EH (cell line): ENCODE measurements around the gene IRF2.
"Not testable (repeated sequence)": the region's sequence is repeated elsewhere in the genome, so short reads cannot be mapped to it uniquely, and the experiment has no call there.

ENCODE experiments used
- DNase-seq: peaks from one replicate; pipeline ENCODE4 v3.0.0-alpha.2; 2015; ENCODE audit warnings: low read depth

The IRF2 gene

DNA sequence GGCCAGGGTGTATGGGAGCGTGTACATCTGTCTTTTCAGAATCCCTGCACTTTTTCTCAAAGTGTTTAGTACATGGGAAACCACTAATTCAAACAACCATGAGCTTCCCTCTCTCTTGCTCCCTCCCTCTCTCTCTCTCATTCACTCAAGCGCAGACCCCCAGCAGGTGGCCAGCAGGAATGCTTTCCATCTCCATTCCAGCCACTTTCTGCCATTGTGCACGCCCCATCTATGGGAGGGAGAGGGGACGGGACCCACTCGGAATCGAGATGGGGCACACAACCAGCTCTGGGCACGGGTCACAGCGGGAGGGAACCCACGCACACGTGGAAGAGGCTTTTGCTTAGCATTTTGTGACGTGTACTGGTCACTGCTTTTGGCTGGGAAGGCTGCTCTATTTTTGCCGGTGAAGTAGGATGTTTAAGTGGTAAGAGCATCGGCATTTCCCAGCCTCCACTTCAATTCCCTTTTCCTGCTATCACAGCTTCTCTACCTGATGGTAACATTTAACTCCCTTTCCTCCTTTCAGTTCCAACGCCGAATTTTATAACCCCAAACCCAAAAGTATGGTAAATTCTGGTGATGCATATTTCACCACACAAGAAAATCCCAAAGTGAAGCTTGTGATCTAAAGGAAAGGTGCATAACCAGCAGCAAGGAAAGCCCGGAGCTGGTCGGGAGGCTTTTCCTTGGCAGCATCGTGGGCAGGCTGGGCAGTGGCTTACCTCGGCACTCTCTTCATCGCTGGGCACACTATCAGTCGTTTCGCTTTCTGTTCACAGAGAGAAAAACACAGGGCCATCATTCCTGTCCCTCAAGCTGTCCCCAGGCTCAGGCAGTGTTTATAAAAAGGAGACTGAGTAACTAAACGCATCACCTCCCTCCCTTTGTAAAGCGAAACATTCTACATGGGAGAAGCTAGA lies 84.1 kb downstream of the IRF2 start:
- no peak for DNase-seq

DNA sequence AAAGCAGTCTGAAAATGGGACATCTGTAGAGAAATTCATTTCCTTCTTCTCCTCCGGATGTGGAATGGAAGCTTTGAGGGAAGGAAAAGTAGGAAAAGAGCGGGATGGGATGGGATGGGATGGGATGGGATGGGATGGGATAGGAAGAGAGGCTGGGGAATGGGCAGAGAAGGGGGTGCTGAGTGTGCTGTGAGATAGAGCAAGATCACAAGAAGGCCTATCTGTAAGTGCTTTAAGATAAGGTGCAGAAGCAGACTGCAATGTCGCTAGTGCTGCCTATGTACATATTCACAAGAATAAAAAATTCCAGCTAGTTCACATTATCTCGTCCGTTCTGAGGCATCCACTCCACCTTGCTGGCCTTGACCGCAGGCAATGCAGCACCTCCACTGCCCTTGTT lies 86.2 kb downstream of the IRF2 start:
- DNase-seq: no peak

DNA sequence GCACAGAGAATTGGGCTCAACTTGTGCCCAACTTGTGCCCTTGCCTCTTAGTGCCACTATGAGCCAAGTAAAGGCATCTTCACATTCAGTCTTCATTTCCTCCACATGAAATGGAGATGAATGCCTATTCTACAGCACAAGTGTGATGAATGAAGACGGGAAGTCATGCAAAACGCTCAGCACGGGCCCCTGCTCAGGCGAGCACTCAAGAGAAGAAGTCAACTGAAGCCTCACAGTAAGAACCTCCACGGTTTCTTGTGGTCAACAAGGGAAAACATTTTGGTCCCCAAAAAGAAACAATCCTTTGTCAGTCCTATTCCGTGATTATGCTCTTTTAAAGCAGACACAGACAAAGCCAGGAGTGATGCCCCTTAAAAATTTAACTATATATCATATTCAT lies 87.0 kb downstream of the IRF2 start:
- no peak for DNase-seq

DNA sequence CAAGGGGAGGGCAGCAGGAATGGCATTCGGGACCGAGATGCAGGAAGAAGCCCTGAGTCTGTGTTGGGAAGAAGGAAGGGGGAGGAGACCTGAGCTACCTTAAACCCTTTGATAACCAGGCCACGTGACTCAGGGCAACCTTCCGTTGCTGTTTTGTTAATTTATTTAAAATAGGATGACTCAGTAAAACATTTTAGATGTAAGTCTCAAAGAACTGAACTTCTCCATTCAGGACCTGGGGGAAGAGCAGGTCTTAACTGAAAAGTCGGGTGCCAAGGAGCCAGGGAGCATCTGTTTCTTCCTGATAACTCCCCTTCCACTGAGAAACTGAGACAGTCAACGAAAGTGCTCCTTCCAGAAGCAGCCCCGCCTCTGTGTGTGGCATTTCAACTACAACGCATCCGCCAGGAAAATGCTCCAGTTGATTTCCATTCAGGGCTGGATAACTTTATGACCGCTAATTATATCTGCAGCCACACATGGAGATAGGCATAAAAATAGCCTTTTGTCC lies 88.0 kb downstream of the IRF2 start:
- DNase-seq: no peak

DNA sequence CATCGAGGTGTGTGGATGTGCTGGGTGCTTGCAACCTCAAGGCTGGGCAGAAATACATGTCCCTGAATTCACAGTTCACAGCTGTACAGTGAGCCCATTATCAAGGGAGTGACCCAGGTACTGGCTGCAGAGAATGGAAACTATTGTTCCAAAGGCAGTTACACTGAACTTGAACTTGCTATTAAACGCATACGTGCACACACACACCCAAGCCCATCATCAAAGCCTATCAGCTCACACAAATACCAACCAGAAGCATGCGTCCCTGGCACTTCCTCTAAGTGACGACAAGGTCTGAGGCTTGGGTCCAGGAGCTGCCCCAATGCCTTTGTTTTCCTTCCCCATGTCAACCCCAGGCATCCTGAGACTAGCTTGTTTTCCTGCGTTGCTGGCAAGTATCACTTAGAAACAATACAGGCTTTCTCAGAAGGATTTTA lies 88.6 kb downstream of the IRF2 start:
- no peak for DNase-seq

DNA sequence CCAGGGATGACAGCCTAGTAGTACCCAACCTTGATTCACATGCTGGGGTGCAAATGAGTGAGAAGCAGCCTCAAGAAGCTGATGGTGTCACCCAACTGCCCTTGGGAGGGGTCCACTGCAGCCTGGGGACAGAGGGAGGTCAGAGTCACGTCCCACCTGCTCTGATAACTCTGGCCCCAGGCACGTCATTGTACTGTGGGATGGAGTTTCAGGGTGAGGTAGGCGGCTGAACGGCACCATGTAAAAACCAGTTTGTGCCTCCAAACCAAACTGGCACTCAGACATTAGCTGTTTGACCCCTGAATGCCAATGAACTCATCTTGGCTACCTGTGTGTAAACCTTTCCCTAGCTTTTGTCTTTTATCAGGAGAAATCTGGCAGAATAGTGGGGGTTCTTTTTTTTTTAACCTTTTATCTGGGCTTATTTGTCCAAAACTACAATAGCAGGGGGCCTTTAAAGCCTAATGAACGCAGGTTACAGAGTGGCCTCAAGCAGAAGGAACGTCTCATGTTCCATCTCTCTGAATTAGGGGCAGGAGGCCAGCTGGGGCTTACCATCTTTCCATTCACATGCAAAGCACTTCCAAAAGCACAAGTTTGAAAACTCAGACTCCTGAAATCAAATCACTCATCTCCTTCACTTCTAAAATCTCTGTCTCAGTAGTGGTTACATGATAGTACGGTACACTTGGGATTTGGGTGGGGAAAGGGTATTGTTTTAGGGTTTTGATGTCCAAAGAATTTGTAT lies 89.4 kb downstream of the IRF2 start:
- DNase-seq: no peak

DNA sequence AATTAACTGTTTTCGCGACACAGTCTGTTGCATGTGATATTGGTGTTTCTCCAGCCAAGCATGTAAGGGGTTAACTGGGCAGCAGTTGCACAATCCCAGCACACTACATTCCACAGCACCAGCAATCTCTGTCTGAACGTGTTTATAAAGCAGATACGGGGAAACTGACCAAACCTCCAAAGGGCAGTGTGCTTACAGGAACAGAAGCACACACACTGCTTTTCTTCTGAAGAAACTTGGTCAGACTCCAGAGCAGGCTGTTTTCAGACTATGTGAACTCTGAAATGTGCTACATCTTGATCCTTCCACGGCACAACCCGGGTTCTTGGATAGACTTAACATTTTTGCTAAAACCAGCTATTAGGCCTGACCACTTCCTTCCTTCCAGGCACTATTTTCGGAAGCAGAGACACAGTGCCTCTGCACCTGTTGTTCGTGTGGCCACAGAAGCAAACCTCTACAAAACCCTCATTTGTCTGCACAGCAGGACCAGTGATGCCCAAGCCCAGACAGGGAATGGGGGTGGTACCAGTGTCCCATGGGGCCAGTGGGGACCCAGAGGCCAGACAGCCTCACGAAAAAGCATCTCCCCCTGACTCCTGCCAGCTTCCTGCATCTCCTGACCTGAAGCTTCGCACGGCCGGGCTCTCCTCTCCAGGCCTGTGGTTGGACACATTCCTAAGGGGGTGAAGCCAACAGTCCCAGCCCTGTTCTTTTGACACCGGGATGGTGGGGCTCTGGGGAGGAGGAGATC lies 90.1 kb downstream of the IRF2 start:
- peak; percentile 92 for DNase-seq

DNA sequence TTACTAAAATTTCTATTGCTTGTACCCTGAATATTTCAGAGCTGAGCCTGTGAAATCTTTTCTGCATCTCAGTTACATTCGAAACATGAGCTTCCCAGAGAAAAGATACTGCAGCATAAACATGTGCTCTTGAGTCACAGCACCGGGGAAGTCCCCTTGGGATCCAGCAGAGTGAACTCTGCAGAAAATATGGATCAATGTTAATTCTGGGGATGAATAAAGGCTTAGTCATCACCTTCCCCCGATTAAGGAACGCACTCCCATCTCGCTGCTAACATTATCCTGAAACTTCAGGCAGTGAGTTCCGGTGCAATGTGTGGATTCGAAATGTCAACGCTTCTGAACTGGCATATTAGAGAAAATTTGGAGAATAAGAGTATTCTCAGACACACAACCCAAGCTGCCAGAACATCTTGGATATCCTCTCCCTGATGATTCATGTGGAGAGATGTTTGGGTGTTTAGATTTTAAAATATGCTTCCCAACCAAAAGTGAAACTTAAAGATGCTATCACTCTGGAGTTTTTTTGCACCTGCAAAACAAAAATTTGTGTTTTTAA lies 90.8 kb downstream of the IRF2 start:
- DNase-seq: peak; percentile 96

DNA sequence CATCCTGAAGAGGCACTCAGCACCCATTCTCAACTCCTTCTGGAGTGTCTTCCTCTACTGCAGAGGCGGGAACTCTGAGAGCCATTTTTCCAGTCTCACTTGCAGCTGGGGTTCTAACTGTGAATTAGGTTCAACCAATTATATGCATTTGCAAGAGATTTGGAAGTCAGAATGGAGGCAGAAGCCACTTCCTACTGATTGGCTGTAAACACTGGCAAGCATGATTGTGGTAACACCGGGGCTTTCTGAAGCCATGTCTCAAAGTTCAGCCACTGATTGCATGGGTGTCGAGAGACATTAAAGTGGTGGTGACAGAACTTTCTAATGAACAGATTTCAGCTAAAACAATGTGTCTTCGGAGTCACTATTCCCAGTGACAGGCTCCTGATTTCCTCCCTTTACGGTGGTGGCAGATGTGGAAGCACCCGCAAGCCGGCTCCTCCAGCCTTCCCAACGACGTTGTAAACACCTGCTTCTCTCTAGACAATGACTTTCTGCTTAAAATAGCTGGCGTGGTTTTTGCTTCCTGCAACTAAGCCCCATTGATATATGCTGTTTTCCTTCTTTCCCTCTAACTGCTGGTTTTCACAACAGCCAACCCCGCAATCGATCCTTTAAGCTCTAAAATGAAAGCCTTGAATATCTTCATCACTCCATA lies 92.0 kb downstream of the IRF2 start:
- DNase-seq: no peak

DNA sequence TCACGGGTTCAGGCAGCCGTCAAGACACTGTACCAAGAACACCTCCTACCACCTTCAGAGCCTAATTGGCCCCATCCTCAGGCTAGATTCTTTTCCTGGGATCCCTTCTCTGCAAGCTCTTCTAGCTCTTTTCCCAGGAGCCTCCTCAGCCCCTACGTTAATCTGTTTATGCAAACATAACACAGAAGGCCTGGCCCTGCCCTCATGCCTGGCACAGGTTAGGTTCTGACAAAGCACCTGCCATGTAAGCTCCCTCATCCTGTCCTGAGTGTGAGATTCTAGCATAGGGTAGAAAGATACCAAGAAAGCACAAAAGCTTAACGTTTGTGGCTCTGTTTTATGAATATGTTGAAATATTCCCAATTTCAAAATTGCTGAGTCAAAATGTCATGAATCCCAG lies 93.6 kb downstream of the IRF2 start:
- no peak for DNase-seq

DNA sequence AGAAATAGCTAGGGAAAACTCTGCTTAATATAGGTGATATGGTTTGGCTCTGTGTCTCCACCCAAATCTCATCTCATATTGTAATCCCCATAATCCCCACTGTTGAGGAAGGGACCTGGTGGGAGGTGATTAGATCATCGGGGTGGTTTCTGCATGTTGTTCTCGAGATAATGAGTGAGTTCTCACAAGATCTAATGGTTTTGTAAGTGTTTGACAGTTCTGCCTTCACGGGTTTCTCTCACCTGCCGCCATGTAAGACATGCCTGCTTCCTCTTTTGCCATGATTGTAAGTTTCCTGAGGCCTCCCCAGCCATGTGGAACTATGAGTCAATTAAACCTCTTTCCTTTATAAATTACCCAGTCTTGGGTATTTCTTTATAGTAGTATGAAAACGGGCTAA lies 94.1 kb downstream of the IRF2 start:
- not testable (repeated sequence) for DNase-seq

DNA sequence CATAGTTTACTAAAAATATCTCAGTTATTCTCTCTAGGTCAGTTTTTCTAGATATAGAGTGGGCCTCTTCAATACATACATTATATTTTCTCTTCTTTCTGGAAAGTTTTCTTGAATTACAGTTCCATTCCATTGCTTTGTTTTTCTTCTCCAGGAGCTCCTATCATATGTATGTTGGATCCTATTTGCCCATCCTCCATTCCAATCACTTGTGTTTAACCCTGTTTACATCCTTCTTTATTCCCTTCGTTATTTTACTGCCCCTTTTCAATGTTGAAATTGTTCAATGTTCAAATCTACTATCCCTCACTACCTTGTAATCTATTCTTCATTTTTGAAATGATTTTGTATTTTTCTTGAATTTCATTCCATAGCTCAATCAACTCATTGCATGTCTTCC lies 97.4 kb downstream of the IRF2 start:
- no peak for DNase-seq

DNA sequence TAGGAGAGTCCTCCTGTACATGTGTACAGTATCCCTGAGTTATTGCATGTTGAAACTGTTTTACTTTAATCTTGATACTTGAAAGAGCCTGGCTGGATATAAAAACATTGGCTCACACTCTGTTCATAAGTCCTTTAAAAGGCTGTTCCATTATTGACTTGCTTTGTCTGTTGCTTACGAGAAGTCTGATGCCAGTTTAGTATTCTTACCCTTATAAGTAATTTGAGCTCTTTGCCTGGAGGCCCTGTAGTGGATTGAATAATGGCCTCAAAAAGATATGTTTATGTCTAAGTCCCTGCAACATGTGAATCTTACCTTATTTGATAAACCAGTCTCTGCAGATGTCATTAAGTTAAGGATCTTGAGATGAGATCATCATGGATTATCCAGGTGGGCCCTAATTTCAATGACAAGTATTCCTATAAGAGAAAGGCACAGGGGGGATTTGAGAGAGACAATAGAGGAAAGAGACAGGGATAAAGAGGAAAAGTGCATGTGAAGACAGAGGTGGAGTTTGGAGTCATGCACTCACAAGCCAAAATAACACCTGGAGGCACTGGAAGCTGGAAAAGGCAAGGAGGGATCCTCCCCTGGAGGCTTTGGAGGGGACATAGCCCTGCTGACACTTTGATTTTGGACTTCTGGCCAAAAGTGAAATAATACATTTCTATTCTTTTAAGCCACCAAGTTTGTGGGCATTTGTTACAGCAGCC lies 98.1 kb downstream of the IRF2 start:
- DNase-seq: no peak

DNA sequence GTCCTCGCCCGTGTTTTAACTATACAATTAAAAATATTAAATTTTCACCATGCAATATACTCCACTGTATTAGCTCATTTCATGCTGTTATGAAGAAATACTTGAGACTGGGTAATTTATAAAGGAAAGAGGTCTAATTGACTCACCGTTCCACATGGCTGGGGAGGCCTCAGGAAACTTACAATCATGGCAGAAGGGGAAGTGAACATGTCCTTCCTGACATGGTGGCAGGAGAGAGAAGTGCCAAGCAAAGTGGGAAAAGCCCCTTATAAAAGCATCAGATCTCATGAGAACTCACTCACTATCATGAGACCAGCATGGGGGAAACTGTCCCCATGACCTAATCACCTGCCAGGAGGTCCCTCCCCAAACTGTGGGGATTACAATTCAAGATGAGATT lies 98.7 kb downstream of the IRF2 start:
- not testable (repeated sequence) for DNase-seq

DNA sequence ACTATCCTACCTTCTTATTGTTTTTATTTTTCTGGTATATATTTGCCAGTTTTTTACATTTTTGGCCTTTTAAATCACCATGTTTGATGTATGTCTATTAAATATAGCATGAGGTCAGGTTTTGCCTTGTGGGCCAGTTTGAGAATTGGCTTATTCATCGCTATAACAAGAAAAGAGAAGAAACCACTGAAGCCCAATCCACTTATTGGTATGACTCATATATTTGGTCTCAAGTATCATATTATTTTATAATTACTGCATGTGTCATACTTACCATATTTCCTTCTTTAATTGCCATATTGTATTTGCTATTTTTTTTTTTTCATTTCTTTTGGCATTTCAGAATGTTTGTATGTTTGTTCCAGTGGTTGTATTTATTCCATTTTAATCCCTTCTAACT lies 99.3 kb downstream of the IRF2 start:
- peak; percentile 37 for DNase-seq

DNA sequence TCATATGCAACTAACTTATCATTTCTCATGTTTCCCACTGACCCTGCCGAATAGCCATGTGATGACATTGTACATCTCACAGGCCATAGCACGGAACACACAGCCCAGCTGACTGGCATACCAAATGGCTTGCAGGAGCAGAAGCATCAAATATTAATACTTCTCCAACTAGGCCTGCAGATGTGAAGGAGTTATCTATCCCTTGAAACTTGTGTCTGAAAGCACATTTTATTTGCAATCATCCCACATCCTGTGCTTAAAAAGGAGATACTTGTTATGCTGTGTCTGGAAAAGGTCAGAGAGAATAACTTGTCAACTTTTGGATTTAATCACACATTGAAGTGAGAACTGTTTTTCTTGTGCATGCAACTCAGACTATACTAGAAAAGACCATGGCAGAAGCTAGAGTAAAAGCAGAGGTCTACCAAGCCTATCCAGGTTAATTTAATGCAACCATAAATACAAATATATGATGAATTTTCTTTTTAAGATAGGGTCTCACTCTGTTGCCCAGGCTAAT lies 100.4 kb downstream of the IRF2 start:
- no peak for DNase-seq

DNA sequence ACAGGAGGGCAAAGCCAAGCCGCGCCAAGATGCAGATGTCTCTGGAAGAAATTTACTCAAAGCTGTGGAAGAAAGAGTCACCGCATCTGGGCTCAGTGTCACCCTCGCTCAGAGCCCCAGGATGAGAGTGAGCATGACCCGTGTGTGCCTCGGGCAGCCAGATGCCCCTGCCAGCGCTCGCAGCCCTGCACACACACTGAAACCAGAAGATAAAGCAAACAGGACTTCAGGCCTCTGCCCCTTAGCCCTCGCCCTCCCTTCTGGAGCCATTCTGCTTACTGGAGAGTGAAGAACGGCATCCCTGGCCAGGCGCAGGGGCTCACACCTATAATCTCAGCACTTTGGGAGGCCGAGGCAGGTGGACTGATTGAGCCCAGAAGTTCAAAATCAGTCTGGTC lies 103.0 kb downstream of the IRF2 start:
- no peak for DNase-seq

DNA sequence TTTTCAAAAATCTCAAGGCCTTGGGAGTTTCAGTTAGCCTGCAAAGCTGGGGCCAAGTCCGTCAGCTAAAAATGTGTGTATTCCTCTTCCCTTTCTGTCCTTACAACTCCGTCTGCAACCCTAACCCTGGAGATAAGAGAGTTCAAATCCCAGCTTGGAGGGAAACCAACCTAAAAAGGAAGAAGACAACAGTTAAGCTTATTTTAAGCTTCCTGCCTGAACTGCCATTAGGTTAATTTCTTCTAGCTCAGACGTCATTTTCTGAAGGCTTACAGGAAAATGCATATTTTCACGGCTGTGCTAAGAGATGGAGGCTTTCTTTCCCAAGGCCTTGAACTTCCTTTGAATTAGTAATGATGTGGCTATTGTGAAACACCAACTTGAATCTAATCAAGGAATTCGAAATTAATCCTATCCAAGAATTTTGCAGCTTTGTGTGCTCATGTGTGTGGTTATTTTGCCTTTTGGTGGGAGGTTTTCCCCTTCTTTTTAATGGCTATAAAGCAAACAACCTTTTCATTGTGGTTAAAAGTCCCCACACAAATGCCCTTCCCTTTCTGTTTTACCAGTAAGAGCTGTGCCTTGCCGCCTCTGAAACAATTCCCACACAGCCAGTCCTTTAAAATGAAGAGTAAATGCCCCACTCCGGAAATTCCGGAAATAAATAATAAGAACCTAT lies 103.5 kb downstream of the IRF2 start:
- DNase-seq: peak; percentile 23

DNA sequence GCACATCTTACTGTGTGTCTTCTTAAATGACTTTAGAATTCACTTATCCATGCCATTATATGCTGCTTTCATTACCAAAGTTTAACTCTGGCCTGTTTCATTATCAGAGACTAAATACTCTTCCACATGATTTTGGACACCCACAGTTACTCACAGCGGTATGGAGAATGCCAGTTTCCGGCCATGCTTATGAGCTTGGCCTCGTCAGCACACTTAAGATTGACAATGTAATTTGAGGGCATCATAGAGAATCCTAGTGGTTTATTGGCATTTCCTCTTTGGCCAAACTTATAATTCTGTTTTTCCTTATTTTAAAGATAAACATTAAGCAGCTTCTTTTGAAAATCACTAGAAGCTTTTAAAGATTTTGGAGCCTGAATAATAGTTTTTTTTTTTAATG lies 104.5 kb downstream of the IRF2 start:
- DNase-seq: no peak

DNA sequence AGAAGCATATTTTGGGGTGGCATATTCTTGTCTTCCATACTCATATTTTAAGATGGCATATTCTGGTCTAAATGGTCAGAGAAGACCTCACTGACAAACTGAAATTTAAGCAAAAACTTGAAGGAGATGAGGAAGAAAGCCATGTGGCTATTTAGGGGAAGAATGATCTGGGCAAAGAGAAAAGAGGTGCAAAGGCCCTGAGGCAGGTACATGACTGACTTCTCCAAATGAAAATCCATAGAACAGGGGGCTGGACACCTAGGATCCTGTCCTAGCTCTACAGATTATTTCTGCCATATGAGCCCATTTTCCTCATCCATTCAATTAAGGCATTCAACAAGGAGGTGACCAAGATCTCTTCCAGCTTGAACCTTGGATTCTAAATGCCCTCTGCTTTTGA lies 105.6 kb downstream of the IRF2 start:
- no peak for DNase-seq
